ENCODE measurements around the gene BAHD1.

The BAHD1 gene

GRCh38 chr15:40463886-40464545 is 23.3 kb downstream of the BAHD1 start:
- peaks cover 15% of the 10 kb centered on the region for H3K4me1 ChIP-seq (ENCODE audit: low read length)
- no peak overlapping the region for H3K9ac ChIP-seq (ENCODE audit: low read length)
- no peaks in the 10 kb centered on the region for H3K9me3 ChIP-seq (replicated peaks; ENCODE audit: insufficient read depth, low read length)
- no peak overlapping the region for H3K4me3 ChIP-seq (ENCODE audit: low read length)
- TF ChIP-seq EZH2 (optimal IDR thresholded peaks at IDR 0.05; ENCODE audit: low read depth, low read length), result no peak
- TF ChIP-seq CTCF (IDR thresholded peaks at IDR 0.05; ENCODE audit: low read length), result no peak
- TF ChIP-seq EZH2phosphoT487 (IDR thresholded peaks at IDR 0.05; ENCODE audit: low read length), result no peak
- H3K27ac ChIP-seq (ENCODE audit: low read length), result no peak overlapping the region
- H3K36me3 ChIP-seq (replicated peaks; ENCODE audit: insufficient read depth, low read length), result no peaks in the 10 kb centered on the region; the same call in 1 of the 2 replicates
- no peaks in the 10 kb centered on the region for H4K20me1 ChIP-seq (ENCODE audit: insufficient read depth, low read length)
- no peaks in the 10 kb centered on the region for H3F3A ChIP-seq (ENCODE audit: insufficient read depth, low read length)
- no peak overlapping the region for H2AFZ ChIP-seq (ENCODE audit: low read length)
- H3K79me2 ChIP-seq (ENCODE audit: low read length), result peaks cover 6% of the 10 kb centered on the region; the same call in 1 of the 2 replicates
- peak overlapping the region; percentile 7; the same call in 1 of the 2 replicates for H3K4me2 ChIP-seq (ENCODE audit: low read depth, low read length)
- H3K9me2 ChIP-seq (replicated peaks; ENCODE audit: insufficient read depth, low read length), result no peaks in the 10 kb centered on the region
- no peak for DNase-seq
- no peaks in the 10 kb centered on the region for H3K27me3 ChIP-seq (replicated peaks; ENCODE audit: insufficient read depth, low read length)

GRCh38 chr15:40464595-40465185 is 23.9 kb downstream of the BAHD1 start:
- Histone ChIP-seq H3K36me3 (replicated peaks; ENCODE audit: insufficient read depth, low read length) (no peaks in the 10 kb centered on the region; the same call in 1 of the 2 replicates), H3K9me3 (replicated peaks; ENCODE audit: insufficient read depth, low read length) (no peaks in the 10 kb centered on the region), H4K20me1 (ENCODE audit: insufficient read depth, low read length) (no peaks in the 10 kb centered on the region), H3K9me2 (replicated peaks; ENCODE audit: insufficient read depth, low read length) (no peaks in the 10 kb centered on the region), H3K9ac (ENCODE audit: low read length) (no peak overlapping the region), H3K27me3 (replicated peaks; ENCODE audit: insufficient read depth, low read length) (no peaks in the 10 kb centered on the region), H2AFZ (ENCODE audit: low read length) (no peak overlapping the region), H3K4me3 (ENCODE audit: low read length) (no peak overlapping the region), H3F3A (ENCODE audit: insufficient read depth, low read length) (peaks cover 2% of the 10 kb centered on the region), H3K4me1 (ENCODE audit: low read length) (peaks cover 15% of the 10 kb centered on the region), H3K27ac (ENCODE audit: low read length) (no peak overlapping the region), H3K79me2 (ENCODE audit: low read length) (peaks cover 4% of the 10 kb centered on the region; the same call in 1 of the 2 replicates), H3K4me2 (ENCODE audit: low read depth, low read length) (peak overlapping the region; percentile 7; the same call in 1 of the 2 replicates)
- TF ChIP-seq EZH2phosphoT487 (IDR thresholded peaks at IDR 0.05; ENCODE audit: low read length) (no peak), CTCF (IDR thresholded peaks at IDR 0.05; ENCODE audit: low read length) (no peak), EZH2 (optimal IDR thresholded peaks at IDR 0.05; ENCODE audit: low read depth, low read length) (no peak)
- peak; percentile 40 for DNase-seq

- H3K9ac ChIP-seq (ENCODE audit: low read length), result no peak overlapping the region
- no peaks in the 10 kb centered on the region for H3K79me2 ChIP-seq (ENCODE audit: low read length)
- no peak overlapping the region for H3K4me2 ChIP-seq (ENCODE audit: low read depth, low read length)
- no peaks in the 10 kb centered on the region; the same call in 1 of the 2 replicates for H3K36me3 ChIP-seq (replicated peaks; ENCODE audit: insufficient read depth, low read length)
- no peak for TF ChIP-seq EZH2 (optimal IDR thresholded peaks at IDR 0.05; ENCODE audit: low read depth, low read length)
- TF ChIP-seq EZH2phosphoT487 (IDR thresholded peaks at IDR 0.05; ENCODE audit: low read length), result no peak
- TF ChIP-seq CTCF (IDR thresholded peaks at IDR 0.05; ENCODE audit: low read length), result no peak
- H4K20me1 ChIP-seq (ENCODE audit: insufficient read depth, low read length), result no peaks in the 10 kb centered on the region
- peaks cover 6% of the 10 kb centered on the region for H3F3A ChIP-seq (ENCODE audit: insufficient read depth, low read length)
- H3K27ac ChIP-seq (ENCODE audit: low read length), result no peak overlapping the region
- no peaks in the 10 kb centered on the region for H3K27me3 ChIP-seq (replicated peaks; ENCODE audit: insufficient read depth, low read length)
- peaks cover 15% of the 10 kb centered on the region for H3K4me1 ChIP-seq (ENCODE audit: low read length)
- H3K4me3 ChIP-seq (ENCODE audit: low read length), result no peak overlapping the region
- no peaks in the 10 kb centered on the region for H3K9me2 ChIP-seq (replicated peaks; ENCODE audit: insufficient read depth, low read length)
- no peaks in the 10 kb centered on the region for H3K9me3 ChIP-seq (replicated peaks; ENCODE audit: insufficient read depth, low read length)
- DNase-seq, result no peak
- no peak overlapping the region for H2AFZ ChIP-seq (ENCODE audit: low read length)
These were observed 25.2 kb downstream of the BAHD1 start for GRCh38 chr15:40465939-40466338.
